ENCODE results near the gene HOXD4.
A peak's percentile ranks its signal among the peaks of the same experiment; 100 is the strongest.

The HOXD4 gene

GRCh38 chr2:176182671-176183070 lies 31.3 kb downstream of the HOXD4 start:
- no peak for DNase-seq (ENCODE audit: low read depth)
- TF ChIP-seq CTCF (IDR thresholded peaks at IDR 0.05; ENCODE audit: insufficient read depth, low read depth, low read length, missing control alignments), result no peak
- H3K4me3 ChIP-seq (ENCODE audit: low read depth, low read length), result no peak overlapping the region

- H3K4me3 ChIP-seq (ENCODE audit: low read depth, low read length), result no peak overlapping the region
- DNase-seq (ENCODE audit: low read depth), result no peak
- TF ChIP-seq CTCF (IDR thresholded peaks at IDR 0.05; ENCODE audit: insufficient read depth, low read depth, low read length, missing control alignments), result no peak
Measured at GRCh38 chr2:176184749-176185148, 33.4 kb downstream of the HOXD4 start.

GRCh38 chr2:176186024-176186423 lies 34.7 kb downstream of the HOXD4 start:
- TF ChIP-seq CTCF (IDR thresholded peaks at IDR 0.05; ENCODE audit: insufficient read depth, low read depth, low read length, missing control alignments), result no peak

GRCh38 chr2:176187200-176187898 lies 36.0 kb downstream of the HOXD4 start:
- peak overlapping the region; percentile 20; the same call in 1 of the 2 replicates for H3K4me3 ChIP-seq (ENCODE audit: low read depth, low read length)
- no peak for TF ChIP-seq CTCF (IDR thresholded peaks at IDR 0.05; ENCODE audit: insufficient read depth, low read depth, low read length, missing control alignments)
- no peak for DNase-seq (ENCODE audit: low read depth)

More at GRCh38 chr2:176186024-176186423, 34.7 kb downstream of the HOXD4 start:
- DNase-seq (ENCODE audit: low read depth), result no peak
- no peak overlapping the region for H3K4me3 ChIP-seq (ENCODE audit: low read depth, low read length)

- TF ChIP-seq CTCF (IDR thresholded peaks at IDR 0.05; ENCODE audit: insufficient read depth, low read depth, low read length, missing control alignments), result no peak
- H3K4me3 ChIP-seq (ENCODE audit: low read depth, low read length), result peak within 1 kb of the TSS; percentile 20
- DNase-seq (ENCODE audit: low read depth), result no peak
Measured at GRCh38 chr2:176187899-176188773, 36.8 kb downstream of the HOXD4 start, which contains the start of gene HOXD1. Gene HOXD1, plus strand, starts transcription at chr2:176188668. Its CDS starts 134 bp downstream, at chr2:176188802.

- no peak for TF ChIP-seq CTCF (IDR thresholded peaks at IDR 0.05; ENCODE audit: insufficient read depth, low read depth, low read length, missing control alignments)
- DNase-seq (ENCODE audit: low read depth), result no peak
- no peak overlapping the region for H3K4me3 ChIP-seq (ENCODE audit: low read depth, low read length)
Measured at GRCh38 chr2:176188774-176189680, 37.7 kb downstream of the HOXD4 start.

Data from GM12865 (cell line).